Right ventricle myocardium superior (tissue), 1 donor: ENCODE results near the gene SHROOM3. TPM values are rescaled to one million over a fixed set of nuclear protein-coding genes. Genes with fewer than 3 reads are reported as not detected.

Experiments used
- ATAC-seq: fragments of 200-7000 bp; cut with Tn5 transposase; one replicate; pipeline ENCODE4 v1.9.1; 2020; ENCODE audit warnings: mild to moderate bottlenecking; ENCODE audit not compliant: poor library complexity
- DNase-seq: peaks from one replicate; pipeline ENCODE4 v3.0.0-alpha.2; 2020
- intact Hi-C: fragments of 100-400 bp; cut with DNase I; formaldehyde crosslinking; loops from one replicate; pipeline ENCODE4 v1.11.2; 2022
- total RNA-seq: library from RNA; stranded (reverse); fragmentation: NEBNext Ultra II Directional; extraction: Animal tissue kit (Norgen Biotek cat#: 25700); gene quantifications from one replicate; pipeline ENCODE4 v1.2.1, GENCODE V29; 2021
- donor health status: DM: no; HTN: yes; CAD: no; lungs with severe emphysema.

The SHROOM3 gene
- total RNA-seq, 1 donor from 2014 or later, result 10.5 TPM

GRCh38 chr4:76525751-76526150, 90.7 kb downstream of the SHROOM3 start:
- no peak for ATAC-seq

GRCh38 chr4:76526585-76526990, 91.6 kb downstream of the SHROOM3 start:
- intact Hi-C loops, result no loop called here
- ATAC-seq (peak; percentile 95), DNase-seq (no peak)

More at GRCh38 chr4:76525751-76526150, 90.7 kb downstream of the SHROOM3 start:
- intact Hi-C loops, result no loop called here
- DNase-seq, result no peak

GRCh38 chr4:76527666-76528065, 92.6 kb downstream of the SHROOM3 start:
- ATAC-seq, result no peak

GRCh38 chr4:76531597-76531996, 96.6 kb downstream of the SHROOM3 start:
- DNase-seq (no peak), ATAC-seq (no peak)
- intact Hi-C loops, result no loop called here

More at GRCh38 chr4:76527666-76528065, 92.6 kb downstream of the SHROOM3 start:
- intact Hi-C loops, result no loop called here
- no peak for DNase-seq

- intact Hi-C loops, result no loop called here
- peak; percentile 41 for ATAC-seq
- no peak for DNase-seq
These were observed 97.8 kb downstream of the SHROOM3 start for GRCh38 chr4:76532805-76533204.

GRCh38 chr4:76533314-76533713, 98.3 kb downstream of the SHROOM3 start:
- peak; percentile 80 for ATAC-seq
- intact Hi-C loops, result no loop called here

GRCh38 chr4:76535603-76536372, 100.8 kb downstream of the SHROOM3 start:
- no peak for DNase-seq
- intact Hi-C loops, result no loop called here
- ATAC-seq, result no peak

More at GRCh38 chr4:76533314-76533713, 98.3 kb downstream of the SHROOM3 start:
- no peak for DNase-seq

GRCh38 chr4:76536373-76536689, 101.3 kb downstream of the SHROOM3 start:
- ATAC-seq (no peak), DNase-seq (no peak)
- intact Hi-C loops, result no loop called here

- ATAC-seq (no peak), DNase-seq (no peak)
- intact Hi-C loops, result no loop called here
These were observed 103.3 kb downstream of the SHROOM3 start for GRCh38 chr4:76538296-76538695.

GRCh38 chr4:76539979-76540378, 105.0 kb downstream of the SHROOM3 start:
- ATAC-seq, result no peak
- intact Hi-C loops, result no loop called here
- no peak for DNase-seq

GRCh38 chr4:76540486-76540885, 105.5 kb downstream of the SHROOM3 start:
- intact Hi-C loops, result no loop called here
- ATAC-seq (no peak), DNase-seq (no peak)

- intact Hi-C loops, result no loop called here
- DNase-seq, result no peak
These were observed 108.3 kb downstream of the SHROOM3 start for GRCh38 chr4:76543378-76543777.

GRCh38 chr4:76544725-76545124, 109.7 kb downstream of the SHROOM3 start:
- DNase-seq (no peak), ATAC-seq (no peak)
- intact Hi-C loops, result no loop called here

More at GRCh38 chr4:76543378-76543777, 108.3 kb downstream of the SHROOM3 start:
- ATAC-seq, result no peak

GRCh38 chr4:76545226-76545884, 110.3 kb downstream of the SHROOM3 start:
- DNase-seq (no peak), ATAC-seq (no peak)
- intact Hi-C loops, result no loop called here

- intact Hi-C loops, result no loop called here
- ATAC-seq (no peak), DNase-seq (no peak)
These were observed 111.3 kb downstream of the SHROOM3 start for GRCh38 chr4:76546327-76546726.

- ATAC-seq (no peak), DNase-seq (peak; percentile 50)
- intact Hi-C loops, result no loop called here
These were observed 112.0 kb downstream of the SHROOM3 start for GRCh38 chr4:76546759-76547742.

GRCh38 chr4:76548704-76549103, 113.7 kb downstream of the SHROOM3 start:
- DNase-seq, result no peak
- intact Hi-C loops, result no loop called here
- no peak for ATAC-seq

GRCh38 chr4:76549765-76550164, 114.7 kb downstream of the SHROOM3 start:
- intact Hi-C loops, result no loop called here
- DNase-seq, result no peak
- no peak for ATAC-seq
